SU-DHL-6 (cell line): ENCODE data around the gene PRKCA.

ENCODE experiments used
- H2AFZ ChIP-seq: fragments of 200-600 bp; sonication (generic); 2 replicates; pipeline ENCODE4 v1.6.1; 2014; ENCODE audit warnings: low read depth, mild to moderate bottlenecking, moderate library complexity, mixed read lengths, antibody characterized with exemption, low read length; ENCODE audit not compliant: severe bottlenecking
- H3F3A ChIP-seq: fragments of 200-600 bp; shearing (Covaris generic); 2 replicates; pipeline ENCODE4 v1.6.0; 2016; ENCODE audit warnings: antibody characterized with exemption, mild to moderate bottlenecking; ENCODE audit not compliant: insufficient read depth
- H3K27ac ChIP-seq: fragments of 200-600 bp; sonication (generic); 2 replicates; pipeline ENCODE4 v1.5.1; 2016; ENCODE audit warnings: low read depth, mild to moderate bottlenecking, low read length, moderate library complexity, mixed read lengths
- H3K27me3 ChIP-seq: fragments of 200-600 bp; sonication (generic), shearing (Covaris generic); 2 replicates; pipeline ENCODE4 v1.6.0; 2014; ENCODE audit warnings: mild to moderate bottlenecking, low read length
- H3K36me3 ChIP-seq: fragments of 200-600 bp; sonication (generic); 2 replicates; pipeline ENCODE4 v1.6.1; 2014; ENCODE audit warnings: mild to moderate bottlenecking, low read length, mixed read lengths
- H3K4me2 ChIP-seq: fragments of 300-600, 200-600 bp; shearing (Covaris generic), sonication (generic); 2 replicates; pipeline ENCODE4 v1.6.0; 2014; ENCODE audit warnings: low read length, low read depth, mild to moderate bottlenecking; ENCODE audit not compliant: poor library complexity, severe bottlenecking
- H3K4me3 ChIP-seq: fragments of 200-600 bp; sonication (generic); 2 replicates; pipeline ENCODE4 v1.5.1; 2014; ENCODE audit warnings: antibody characterized with exemption, low read length, mild to moderate bottlenecking, mixed read lengths; ENCODE audit not compliant: insufficient read depth, poor library complexity, severe bottlenecking
- H3K79me2 ChIP-seq: fragments of 200-600 bp; sonication (generic); 2 replicates; pipeline ENCODE4 v1.6.1; 2014; ENCODE audit warnings: mild to moderate bottlenecking, low read length, moderate library complexity; ENCODE audit not compliant: insufficient read depth
- H3K9ac ChIP-seq: fragments of 200-600 bp; sonication (generic); 2 replicates; pipeline ENCODE4 v1.7.0; 2014; ENCODE audit warnings: mild to moderate bottlenecking, low read length
- H3K9me2 ChIP-seq: fragments of 200-600 bp; sonication (generic); replicated peaks from 2 replicates; pipeline ENCODE4 v1.6.1; 2014; ENCODE audit warnings: low read length; ENCODE audit not compliant: insufficient read depth
- H3K9me3 ChIP-seq: fragments of 200-600 bp; sonication (generic); 2 replicates; pipeline ENCODE4 v1.6.1; 2014; ENCODE audit warnings: low read length, mixed read lengths; ENCODE audit not compliant: insufficient read depth
- H4K20me1 ChIP-seq: fragments of 200-600 bp; sonication (generic); 2 replicates; pipeline ENCODE4 v1.6.1; 2014; ENCODE audit warnings: low read depth, mild to moderate bottlenecking, antibody characterized with exemption, low read length, moderate library complexity, mixed read lengths
- EZH2phosphoT487 ChIP-seq: fragments of 200-600 bp; sonication (generic), shearing (Covaris generic); conservative IDR thresholded peaks from 2 replicates; pipeline ENCODE4 v1.6.1; 2018; ENCODE audit warnings: mild to moderate bottlenecking, antibody characterized with exemption, low read length, moderate library complexity, mixed read lengths
- TF ChIP-seq, protein P1 (sequence below): fragments of 200-600 bp; sonication (generic); IDR thresholded peaks from one replicate; pipeline ENCODE4 v1.5.1; 2017; ENCODE audit warnings: antibody characterized with exemption, mild to moderate bottlenecking, low read length, moderate library complexity; ENCODE audit not compliant: insufficient read depth, poor library complexity, severe bottlenecking

The PRKCA gene

DNA sequence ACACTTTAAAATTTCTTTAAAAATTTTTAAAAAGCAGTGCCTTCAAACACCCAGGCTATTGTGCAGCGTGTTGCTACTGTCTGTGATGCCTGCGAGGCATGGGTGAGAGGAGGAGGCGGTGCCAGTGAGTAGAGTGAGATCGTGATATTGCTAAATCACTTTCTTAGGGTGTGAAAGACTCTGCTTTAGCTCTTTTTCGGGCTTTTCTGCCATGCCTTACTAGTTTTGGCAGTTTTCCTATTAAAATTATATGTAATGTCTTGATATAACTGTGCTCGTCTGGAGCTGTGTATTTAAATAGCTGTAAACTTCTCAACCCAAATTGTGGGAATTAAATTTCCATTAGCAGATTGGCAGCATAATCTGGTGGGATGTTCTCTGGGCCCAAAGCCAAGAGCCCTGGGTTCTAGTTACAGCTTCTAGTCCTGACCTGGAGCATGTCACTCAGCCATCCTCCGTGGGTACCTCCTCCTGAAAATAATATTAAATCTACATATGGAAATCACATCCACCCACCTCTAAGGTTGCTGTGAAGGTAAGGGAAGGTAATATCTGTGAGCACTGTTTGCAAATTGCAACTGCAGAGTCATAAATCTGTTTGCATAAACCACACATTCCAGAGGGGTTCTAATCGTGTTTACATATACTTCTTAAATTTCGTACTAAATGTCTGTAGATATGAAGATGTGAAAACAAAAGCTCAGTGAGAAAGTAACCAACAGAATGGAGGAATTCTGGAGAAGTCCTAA lies 268.2 kb downstream of the PRKCA start:
- Histone ChIP-seq H3F3A (peaks cover 6% of the 10 kb centered on the region; the same call in 1 of the 2 replicates), H3K9ac (no peak overlapping the region), H3K9me2 (no peaks in the 10 kb centered on the region), H4K20me1 (no peaks in the 10 kb centered on the region), H3K79me2 (peaks cover 74% of the 10 kb centered on the region), H3K4me3 (no peak overlapping the region), H3K9me3 (peaks cover 5% of the 10 kb centered on the region; the same call in 1 of the 2 replicates), H2AFZ (no peak overlapping the region), H3K27me3 (no peaks in the 10 kb centered on the region), H3K27ac (no peak overlapping the region), H3K4me2 (no peak overlapping the region), H3K36me3 (peaks cover 5% of the 10 kb centered on the region)
- no peak for TF ChIP-seq EZH2phosphoT487
- TF ChIP-seq, protein P1, sequence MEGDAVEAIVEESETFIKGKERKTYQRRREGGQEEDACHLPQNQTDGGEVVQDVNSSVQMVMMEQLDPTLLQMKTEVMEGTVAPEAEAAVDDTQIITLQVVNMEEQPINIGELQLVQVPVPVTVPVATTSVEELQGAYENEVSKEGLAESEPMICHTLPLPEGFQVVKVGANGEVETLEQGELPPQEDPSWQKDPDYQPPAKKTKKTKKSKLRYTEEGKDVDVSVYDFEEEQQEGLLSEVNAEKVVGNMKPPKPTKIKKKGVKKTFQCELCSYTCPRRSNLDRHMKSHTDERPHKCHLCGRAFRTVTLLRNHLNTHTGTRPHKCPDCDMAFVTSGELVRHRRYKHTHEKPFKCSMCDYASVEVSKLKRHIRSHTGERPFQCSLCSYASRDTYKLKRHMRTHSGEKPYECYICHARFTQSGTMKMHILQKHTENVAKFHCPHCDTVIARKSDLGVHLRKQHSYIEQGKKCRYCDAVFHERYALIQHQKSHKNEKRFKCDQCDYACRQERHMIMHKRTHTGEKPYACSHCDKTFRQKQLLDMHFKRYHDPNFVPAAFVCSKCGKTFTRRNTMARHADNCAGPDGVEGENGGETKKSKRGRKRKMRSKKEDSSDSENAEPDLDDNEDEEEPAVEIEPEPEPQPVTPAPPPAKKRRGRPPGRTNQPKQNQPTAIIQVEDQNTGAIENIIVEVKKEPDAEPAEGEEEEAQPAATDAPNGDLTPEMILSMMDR, result no peak

DNA sequence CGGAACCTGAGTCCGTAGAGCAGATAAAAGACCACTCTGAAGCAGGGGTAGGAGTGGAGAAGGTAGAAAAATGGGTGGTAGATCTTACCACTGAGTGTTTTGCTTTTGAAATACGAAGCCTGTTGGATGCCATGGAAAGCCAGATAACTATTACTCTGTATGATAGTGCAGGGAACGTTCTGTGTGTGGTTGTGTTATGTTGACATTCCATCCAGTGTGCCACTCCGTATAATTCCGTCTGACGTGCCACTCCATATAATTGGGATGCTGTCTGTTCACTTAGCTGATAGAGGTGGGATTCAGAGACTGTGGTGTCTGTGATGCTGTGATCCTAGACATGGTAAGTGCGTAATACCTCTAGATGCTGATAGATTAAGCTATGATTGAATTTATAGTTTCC lies 269.3 kb downstream of the PRKCA start:
- no peak for TF ChIP-seq EZH2phosphoT487
- TF ChIP-seq, protein P1, result no peak
- Histone ChIP-seq H3K27ac (no peak overlapping the region), H3K9me3 (peaks cover 5% of the 10 kb centered on the region; the same call in 1 of the 2 replicates), H4K20me1 (no peaks in the 10 kb centered on the region), H3F3A (no peaks in the 10 kb centered on the region), H2AFZ (no peak overlapping the region), H3K27me3 (no peaks in the 10 kb centered on the region), H3K36me3 (peaks cover 5% of the 10 kb centered on the region), H3K9me2 (no peaks in the 10 kb centered on the region), H3K9ac (no peak overlapping the region), H3K4me3 (no peak overlapping the region), H3K79me2 (peaks cover 67% of the 10 kb centered on the region), H3K4me2 (no peak overlapping the region)

DNA sequence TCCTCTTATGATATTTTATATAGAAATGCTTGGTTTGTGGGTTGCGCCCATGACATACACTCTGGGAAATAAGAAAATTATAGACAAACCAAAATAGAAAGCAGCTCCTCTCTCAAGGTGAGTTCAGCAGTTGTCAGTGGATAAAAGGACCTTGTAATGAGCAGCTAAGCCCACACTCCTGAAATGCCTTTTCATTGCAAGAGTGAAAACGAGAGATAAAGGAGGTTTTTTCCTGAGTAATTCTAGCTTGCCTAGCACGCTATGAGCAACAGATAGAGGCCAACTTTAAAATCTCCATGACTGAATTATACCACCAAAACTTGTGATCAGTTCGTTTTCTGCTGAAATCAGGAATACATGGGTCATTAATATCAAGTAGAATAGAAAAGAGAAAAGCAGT lies 270.7 kb downstream of the PRKCA start:
- Histone ChIP-seq H3K36me3 (peaks cover 5% of the 10 kb centered on the region), H3F3A (no peaks in the 10 kb centered on the region), H3K9me3 (peaks cover 5% of the 10 kb centered on the region; the same call in 1 of the 2 replicates), H2AFZ (no peak overlapping the region), H3K9me2 (no peaks in the 10 kb centered on the region), H3K9ac (no peak overlapping the region), H3K4me2 (no peak overlapping the region), H4K20me1 (no peaks in the 10 kb centered on the region), H3K27ac (no peak overlapping the region), H3K4me3 (no peak overlapping the region), H3K79me2 (peaks cover 66% of the 10 kb centered on the region), H3K27me3 (no peaks in the 10 kb centered on the region)
- TF ChIP-seq, protein P1, result no peak
- no peak for TF ChIP-seq EZH2phosphoT487
